Activated B cell treated with CpG ODN at 0.5 μM for 24 hours (primary cell): ENCODE data around the gene HYDIN. TPM values are rescaled to one million over a fixed set of nuclear protein-coding genes. Genes with fewer than 3 reads are reported as not detected.

ENCODE experiments used
- ATAC-seq: fragments of 200-7000 bp; cut with Tn5 transposase; one replicate; pipeline ENCODE4 v1.10.0; 2021; ENCODE audit warnings: low read depth, mild to moderate bottlenecking, moderate library complexity
- CTCF ChIA-PET: fragments of 350-600 bp; sonication (Branson Sonifier 250); formaldehyde crosslinking; loops from one replicate; lab custom pipeline; 2021; ENCODE audit warnings: antibody characterized with exemption; lab: Charles Lee
- POLR2A ChIA-PET: fragments of 350-600 bp; sonication (Branson Sonifier 250); formaldehyde crosslinking; loops from one replicate; lab custom pipeline; 2021; ENCODE audit warnings: antibody characterized with exemption; lab: Charles Lee
- DNase-seq: peaks from one replicate; pipeline ENCODE4 v3.0.0; 2022
- H3K27ac Mint-ChIP-seq: one replicate; pipeline ENCODE4 v1.8.0; 2020; ENCODE audit warnings: mixed read lengths
- H3K27me3 Mint-ChIP-seq: one replicate; pipeline ENCODE4 v1.8.0; 2021; ENCODE audit warnings: mixed read lengths
- H3K36me3 Mint-ChIP-seq: one replicate; pipeline ENCODE4 v1.8.0; 2021; ENCODE audit warnings: low read depth, mixed read lengths
- H3K4me1 Mint-ChIP-seq: one replicate; pipeline ENCODE4 v1.8.0; 2021; ENCODE audit warnings: mixed read lengths
- H3K4me3 Mint-ChIP-seq: one replicate; pipeline ENCODE4 v1.8.0; 2020; ENCODE audit warnings: mild to moderate bottlenecking, mixed read lengths
- H3K9me3 Mint-ChIP-seq: one replicate; pipeline ENCODE4 v1.8.0; 2020; ENCODE audit warnings: mixed read lengths
- intact Hi-C: fragments of 100-400 bp; cut with micrococcal nuclease; formaldehyde crosslinking; loops from one replicate; pipeline ENCODE4 v1.15.1; 2024
- total RNA-seq: library from RNA; stranded (reverse); gene quantifications from 2 replicates; pipeline ENCODE4 v1.2.3, GENCODE V29; 2022
- TF ChIP-seq, protein P1 (sequence below): fragments of 200-600 bp; IDR thresholded peaks from one replicate; pipeline ENCODE4 v1.8.0; 2022; ENCODE audit warnings: antibody characterized with exemption, mild to moderate bottlenecking

HYDIN gene
- total RNA-seq, 1 donor from 2014 or later, result not detected

DNA sequence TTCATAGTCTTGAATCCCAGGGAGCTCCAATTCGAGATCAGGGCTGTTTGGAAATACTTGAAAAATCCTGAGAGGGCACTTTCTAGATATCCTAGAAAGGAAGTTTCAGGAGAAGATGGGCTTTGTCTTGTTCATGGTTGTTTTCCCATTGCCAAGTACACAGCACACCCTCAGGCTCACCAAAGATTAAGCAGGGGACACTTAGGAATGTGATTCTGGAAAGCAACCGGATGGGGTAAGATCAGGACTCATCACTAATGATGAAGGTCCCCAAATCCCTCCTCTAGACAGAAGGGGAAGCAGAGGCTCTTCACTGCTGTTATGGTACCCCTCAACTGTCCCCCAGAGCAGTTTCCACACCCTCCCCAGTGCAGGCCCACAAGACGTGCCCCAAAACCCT is 470.3 kb downstream of the HYDIN start:
- Mint-ChIP-seq H3K27me3 (no peaks in the 10 kb centered on the region), H3K27ac (no peak overlapping the region), H3K4me1 (no peaks in the 10 kb centered on the region), H3K36me3 (peaks cover 79% of the 10 kb centered on the region), H3K4me3 (no peak overlapping the region), H3K9me3 (no peaks in the 10 kb centered on the region)
- no peak for ATAC-seq
- DNase-seq, result no peak
- POLR2A ChIA-PET, result no interaction called here
- TF ChIP-seq, protein P1, sequence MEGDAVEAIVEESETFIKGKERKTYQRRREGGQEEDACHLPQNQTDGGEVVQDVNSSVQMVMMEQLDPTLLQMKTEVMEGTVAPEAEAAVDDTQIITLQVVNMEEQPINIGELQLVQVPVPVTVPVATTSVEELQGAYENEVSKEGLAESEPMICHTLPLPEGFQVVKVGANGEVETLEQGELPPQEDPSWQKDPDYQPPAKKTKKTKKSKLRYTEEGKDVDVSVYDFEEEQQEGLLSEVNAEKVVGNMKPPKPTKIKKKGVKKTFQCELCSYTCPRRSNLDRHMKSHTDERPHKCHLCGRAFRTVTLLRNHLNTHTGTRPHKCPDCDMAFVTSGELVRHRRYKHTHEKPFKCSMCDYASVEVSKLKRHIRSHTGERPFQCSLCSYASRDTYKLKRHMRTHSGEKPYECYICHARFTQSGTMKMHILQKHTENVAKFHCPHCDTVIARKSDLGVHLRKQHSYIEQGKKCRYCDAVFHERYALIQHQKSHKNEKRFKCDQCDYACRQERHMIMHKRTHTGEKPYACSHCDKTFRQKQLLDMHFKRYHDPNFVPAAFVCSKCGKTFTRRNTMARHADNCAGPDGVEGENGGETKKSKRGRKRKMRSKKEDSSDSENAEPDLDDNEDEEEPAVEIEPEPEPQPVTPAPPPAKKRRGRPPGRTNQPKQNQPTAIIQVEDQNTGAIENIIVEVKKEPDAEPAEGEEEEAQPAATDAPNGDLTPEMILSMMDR, result no peak
- CTCF ChIA-PET, result no interaction called here
- intact Hi-C loops, result no loop called here

DNA sequence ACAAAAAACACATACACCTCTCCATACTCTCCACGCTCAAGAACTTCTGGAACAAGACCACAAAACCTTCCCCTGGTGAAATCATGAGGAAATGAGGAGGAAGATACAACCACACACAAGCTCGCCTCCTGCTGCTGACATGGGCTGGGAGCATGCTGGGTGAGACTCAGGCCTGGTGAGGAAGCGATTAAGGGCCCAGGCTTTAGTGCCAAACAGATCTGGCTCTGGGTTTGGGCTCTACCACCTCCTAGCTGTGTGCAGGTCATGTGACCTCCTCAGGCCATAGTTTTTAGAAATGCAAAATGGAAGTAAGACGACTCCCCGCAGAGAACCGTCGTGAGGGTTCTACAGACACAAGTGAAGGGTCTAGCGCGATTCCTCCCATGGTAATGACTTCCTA is 470.9 kb downstream of the HYDIN start:
- TF ChIP-seq, protein P1, result no peak
- DNase-seq, result no peak
- H3K36me3 Mint-ChIP-seq, result peaks cover 83% of the 10 kb centered on the region
- H3K9me3 Mint-ChIP-seq, result no peaks in the 10 kb centered on the region
- H3K4me1 Mint-ChIP-seq, result no peaks in the 10 kb centered on the region
- no peaks in the 10 kb centered on the region for H3K27me3 Mint-ChIP-seq
- ATAC-seq, result no peak
- ChIA-PET POLR2A (no interaction called here), CTCF (no interaction called here)
- no peak overlapping the region for H3K4me3 Mint-ChIP-seq
- intact Hi-C loops, result no loop called here
- no peak overlapping the region for H3K27ac Mint-ChIP-seq

DNA sequence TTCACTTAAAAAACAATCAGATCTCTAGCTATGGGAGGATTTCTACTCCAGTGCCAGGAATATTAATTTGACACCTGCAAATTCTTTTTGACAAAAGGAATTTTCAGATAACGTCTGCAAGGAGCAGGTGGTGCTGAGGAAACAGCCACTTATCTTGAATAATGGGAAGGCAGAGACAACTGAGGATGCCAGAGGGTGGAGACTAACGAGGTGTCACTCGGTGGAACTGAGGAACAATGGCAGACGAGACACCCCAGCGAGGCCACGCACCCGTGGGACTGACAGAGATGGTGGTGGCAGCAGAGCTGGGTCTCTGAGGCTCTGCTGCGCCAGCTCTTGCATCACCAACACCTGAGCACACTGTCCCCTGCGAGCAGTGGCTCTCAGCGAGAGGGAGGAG is 471.7 kb downstream of the HYDIN start:
- peaks cover 84% of the 10 kb centered on the region for H3K36me3 Mint-ChIP-seq
- ATAC-seq (no peak), DNase-seq (no peak)
- intact Hi-C loops, result no loop called here
- H3K9me3 Mint-ChIP-seq, result no peaks in the 10 kb centered on the region
- ChIA-PET POLR2A (no interaction called here), CTCF (no interaction called here)
- H3K27ac Mint-ChIP-seq, result no peak overlapping the region
- H3K4me3 Mint-ChIP-seq, result no peak overlapping the region
- H3K27me3 Mint-ChIP-seq, result no peaks in the 10 kb centered on the region
- no peaks in the 10 kb centered on the region for H3K4me1 Mint-ChIP-seq
- TF ChIP-seq, protein P1, result no peak

Other genes starting within 250 kb of the HYDIN start
- gene CMTR2, start 58.7 kb upstream of the HYDIN start, total RNA-seq, result 28.6 and 35.3 TPM in 2 replicates
- not detected in 2 replicates for gene CALB2, start 128.0 kb upstream of the HYDIN start, total RNA-seq
- not detected in 2 replicates for gene TLE7, start 211.3 kb upstream of the HYDIN start, total RNA-seq
- 13.3 and 14.6 TPM in 2 replicates for gene ZNF23, start 231.5 kb upstream of the HYDIN start, total RNA-seq